Psoas muscle (tissue), 8 donors: ENCODE data around the gene ALDH3B2. TPM values are rescaled to one million over a fixed set of nuclear protein-coding genes. Genes with fewer than 3 reads are reported as not detected.
"Not testable (repeated sequence)": the region's sequence is repeated elsewhere in the genome, so short reads cannot be mapped to it uniquely, and the experiment has no call there.

Experiments
- ATAC-seq, 4 donors: fragments of 200-7000 bp; cut with Tn5 transposase; one replicate each; pipeline ENCODE4 v1.9.1; 2020; ENCODE audit warnings: moderate library complexity in 3 of 4, mild to moderate bottlenecking in 2 of 4
- DNase-seq, 2 donors: peaks; one replicate each; pipeline ENCODE4 v3.0.0-alpha.2; 2020
- H3K27ac ChIP-seq: fragments of 200-600 bp; one replicate; pipeline ENCODE4 v1.8.0; 2022
- H3K27me3 ChIP-seq, 3 donors: fragments of 200-600 bp in 1 of 3; one replicate each; pipeline versions ENCODE4 v1.6.1 to v1.8.0; 2013 to 2022; ENCODE audit warnings: low read length in 2 of 3, mild to moderate bottlenecking in 2 of 3, moderate library complexity in 1 of 3; ENCODE audit not compliant: insufficient read depth in 3 of 3
- H3K36me3 ChIP-seq, 2 donors: fragments of 200-600 bp in 1 of 2; one replicate each; pipeline versions ENCODE4 v1.6.1 to v1.8.0; 2013 to 2022; ENCODE audit warnings: low read depth in 1 of 2, mild to moderate bottlenecking in 1 of 2, moderate library complexity in 1 of 2; ENCODE audit not compliant: insufficient read depth in 1 of 2
- H3K4me1 ChIP-seq: fragments of 200-600 bp; one replicate; pipeline ENCODE4 v1.8.0; 2022
- H3K4me3 ChIP-seq: fragments of 200-600 bp; one replicate; pipeline ENCODE4 v1.8.0; 2022; ENCODE audit warnings: mild to moderate bottlenecking
- H3K9me3 ChIP-seq: fragments of 200-600 bp; one replicate; pipeline ENCODE4 v1.8.0; 2022
- CTCF ChIP-seq: fragments of 200-600 bp; IDR thresholded peaks from one replicate; pipeline ENCODE4 v1.8.0; 2022; ENCODE audit warnings: antibody characterized with exemption
- WGBS, 3 donors: extraction: QIAGEN DNeasy Blood & Tissue Kit; methylation state at CpG; one replicate each; pipeline versions ENCODE4 v1.1.6 to v1.1.7; 2013; 5-methylcytosine and 5-hydroxymethylcytosine counted together
- intact Hi-C, 2 donors: fragments of 100-400 bp; cut with DNase I; formaldehyde crosslinking; loops; one replicate each; pipeline versions ENCODE4 v1.11.0 to v1.14.2; 2022
- polyA plus RNA-seq, 3 donors: library from polyadenylated mRNA; stranded (reverse); fragments of 200-250 nt; gene quantifications; one replicate each; pipeline ENCODE4 v1.2.3, GENCODE V29; 2013
- total RNA-seq, 4 donors: library from RNA; stranded (reverse); fragmentation: NEBNext Ultra II Directional in 2 of 4; extraction: Animal tissue kit (Norgen Biotek cat#: 25700) in 2 of 4; gene quantifications; one replicate each; pipeline versions ENCODE4 v1.2.1 to v1.2.4, GENCODE V29; 2021 to 2023
- donor health status: healthy with polysubstance abuse.
- donor health status: DM: no; HTN: no; CAD: no; lungs with moderate emphysema.
- donor health status: Bipolar disorder and iron deficiency.
- donor health status: healthy.
- donor health status: DM: yes; HTN: yes; CAD: no.
- donor health status: DM: no; HTN: no; CAD: no.
- donor health status: DM: no; HTN: no; CAD: no.
- donor health status: DM: yes; HTN: yes; CAD: no.

The ALDH3B2 gene
- total and polyA plus RNA-seq, 7 donors: not detected

GRCh38 chr11:67659651-67660165 lies 14.7 kb downstream of the ALDH3B2 start:
- H3K27me3 ChIP-seq, H3K4me3 ChIP-seq, H3K9me3 ChIP-seq, H3K4me1 ChIP-seq, ATAC-seq, DNase-seq, H3K27ac ChIP-seq, H3K36me3 ChIP-seq: not testable (repeated sequence)
- intact Hi-C loops: loop anchor here (5.0 kb wide), 3 partner anchors 32 to 87 kb away; partner anchors contain the start of gene NUDT8 (in 2 of the 2)
- TF ChIP-seq CTCF: peak; percentile 30
- WGBS, 3 donors: 59 to 64% (median 63%) methylated on average over 5 of the region's 5 CpGs

DNA sequence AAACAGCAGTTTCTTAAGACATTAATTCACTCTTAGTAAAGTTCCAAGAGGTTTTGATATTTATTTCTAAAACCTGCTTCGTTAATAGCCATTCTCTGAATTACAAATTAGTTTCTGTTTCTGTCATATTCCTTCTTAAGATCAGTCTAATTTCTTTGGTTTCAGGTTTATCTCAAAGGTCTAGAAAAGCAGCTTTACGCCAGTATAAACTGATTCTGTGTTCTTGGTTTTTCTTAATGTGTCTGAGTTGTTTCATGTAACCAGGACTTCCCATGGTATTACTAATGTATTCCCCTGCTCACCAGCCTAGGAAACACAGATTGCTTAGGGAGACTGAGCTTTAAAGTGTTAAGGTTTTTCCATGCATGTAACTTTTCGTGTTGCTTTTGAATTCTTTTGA lies 17.1 kb downstream of the ALDH3B2 start:
- 38 to 43% (median 40%) methylated on average over 3 of the region's 3 CpGs for WGBS, 3 donors
- no peaks in the 10 kb centered on the region for H3K36me3 ChIP-seq
- ATAC-seq (no peak), DNase-seq (no peak)
- no peaks in the 10 kb centered on the region for H3K9me3 ChIP-seq
- H3K27ac ChIP-seq: no peak overlapping the region
- TF ChIP-seq CTCF: no peak
- intact Hi-C loops: loop anchor here (5.0 kb wide), 2 partner anchors 40 to 85 kb away; no protein-coding TSS in a partner anchor
- H3K4me1 ChIP-seq: no peaks in the 10 kb centered on the region
- H3K4me3 ChIP-seq: no peak overlapping the region
- H3K27me3 ChIP-seq: no peaks in the 10 kb centered on the region

- H3K27me3 ChIP-seq: no peaks in the 10 kb centered on the region
- ATAC-seq: no peak
- no peak overlapping the region for H3K27ac ChIP-seq
- no peak for TF ChIP-seq CTCF
- no peak for DNase-seq
- no peak overlapping the region for H3K4me3 ChIP-seq
- WGBS, 3 donors: 93 to 96% (median 95%) methylated on average over 4 of the region's 4 CpGs
- no peaks in the 10 kb centered on the region for H3K9me3 ChIP-seq
- no peaks in the 10 kb centered on the region for H3K36me3 ChIP-seq
- no peaks in the 10 kb centered on the region for H3K4me1 ChIP-seq
- intact Hi-C loops: loop anchor here (5.0 kb wide), 2 partner anchors 39 to 84 kb away; no protein-coding TSS in a partner anchor
Measured at GRCh38 chr11:67656278-67656922, 18.0 kb downstream of the ALDH3B2 start.

DNA sequence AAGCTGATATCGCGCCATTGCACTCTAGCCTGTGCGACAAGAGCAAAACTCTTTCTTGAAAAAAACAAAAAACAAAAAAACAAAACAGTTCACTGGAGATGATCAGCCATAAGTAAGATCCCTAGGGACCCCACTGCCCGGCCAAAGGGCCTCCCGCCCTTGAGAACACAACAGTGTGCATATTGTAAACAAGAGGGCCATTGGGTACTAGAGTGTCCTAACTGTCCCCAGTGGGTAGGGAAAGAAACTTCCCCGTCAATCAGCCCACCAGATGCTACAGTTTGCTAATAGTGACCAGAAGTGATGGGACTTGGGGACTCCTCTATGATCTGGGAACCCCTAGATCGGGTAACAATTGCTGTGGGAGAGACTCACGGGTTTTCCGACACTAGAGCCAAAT lies 20.2 kb downstream of the ALDH3B2 start:
- ATAC-seq: no peak
- no peak for TF ChIP-seq CTCF
- 61 to 63% (median 62%) methylated on average over 9 of the region's 9 CpGs for WGBS, 3 donors
- no peaks in the 10 kb centered on the region for H3K9me3 ChIP-seq
- no peaks in the 10 kb centered on the region for H3K36me3 ChIP-seq
- H3K4me1 ChIP-seq: no peaks in the 10 kb centered on the region
- no peak overlapping the region for H3K27ac ChIP-seq
- intact Hi-C loops: no loop called here
- H3K4me3 ChIP-seq: no peak overlapping the region
- no peak for DNase-seq
- peaks cover 0 to 15% (median 4%) of the 10 kb centered on the region in 3 donors for H3K27me3 ChIP-seq
